Measurements from ENCODE around the gene EXOSC2. TPM values are rescaled to one million over a fixed set of nuclear protein-coding genes. Genes with fewer than 3 reads are reported as not detected.

The EXOSC2 gene
- total RNA-seq, 1 donor from 2014 or later: 23.0 TPM

DNA sequence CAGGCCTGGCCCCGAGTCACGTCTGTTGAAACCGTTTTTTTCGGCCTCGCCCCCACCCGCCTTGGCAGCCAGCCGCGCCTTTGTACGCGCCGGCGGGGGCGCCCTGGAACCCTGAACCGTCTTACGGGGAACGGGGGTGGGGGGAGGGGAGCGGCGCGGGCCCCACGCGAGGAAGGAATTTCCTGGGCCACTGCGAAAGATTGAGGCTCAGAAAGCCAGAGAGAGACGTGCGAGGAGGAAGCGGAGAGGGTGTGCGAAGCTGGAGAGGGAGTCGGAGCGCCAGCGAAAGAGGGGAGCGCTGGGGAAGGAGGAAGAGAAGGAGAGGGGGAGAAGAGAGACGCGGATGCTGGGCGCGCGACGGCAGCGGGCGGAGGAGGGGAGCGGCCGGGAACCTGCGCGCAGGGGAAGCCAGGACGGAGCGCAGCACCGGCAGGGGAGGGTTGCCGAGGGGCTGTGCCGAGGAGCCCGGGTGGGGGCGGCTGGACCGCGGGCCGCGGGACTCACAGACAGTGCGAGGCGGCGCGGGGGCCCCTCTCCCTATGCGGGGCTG, 33.8 kb upstream of the EXOSC2 start:
- ATAC-seq (no peak), DNase-seq (no peak)
- TF ChIP-seq, protein P1, sequence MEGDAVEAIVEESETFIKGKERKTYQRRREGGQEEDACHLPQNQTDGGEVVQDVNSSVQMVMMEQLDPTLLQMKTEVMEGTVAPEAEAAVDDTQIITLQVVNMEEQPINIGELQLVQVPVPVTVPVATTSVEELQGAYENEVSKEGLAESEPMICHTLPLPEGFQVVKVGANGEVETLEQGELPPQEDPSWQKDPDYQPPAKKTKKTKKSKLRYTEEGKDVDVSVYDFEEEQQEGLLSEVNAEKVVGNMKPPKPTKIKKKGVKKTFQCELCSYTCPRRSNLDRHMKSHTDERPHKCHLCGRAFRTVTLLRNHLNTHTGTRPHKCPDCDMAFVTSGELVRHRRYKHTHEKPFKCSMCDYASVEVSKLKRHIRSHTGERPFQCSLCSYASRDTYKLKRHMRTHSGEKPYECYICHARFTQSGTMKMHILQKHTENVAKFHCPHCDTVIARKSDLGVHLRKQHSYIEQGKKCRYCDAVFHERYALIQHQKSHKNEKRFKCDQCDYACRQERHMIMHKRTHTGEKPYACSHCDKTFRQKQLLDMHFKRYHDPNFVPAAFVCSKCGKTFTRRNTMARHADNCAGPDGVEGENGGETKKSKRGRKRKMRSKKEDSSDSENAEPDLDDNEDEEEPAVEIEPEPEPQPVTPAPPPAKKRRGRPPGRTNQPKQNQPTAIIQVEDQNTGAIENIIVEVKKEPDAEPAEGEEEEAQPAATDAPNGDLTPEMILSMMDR (IDR thresholded peaks at IDR 0.05): no peak
- no peak overlapping the region for H3K27ac ChIP-seq
- H3K9me3 ChIP-seq: no peaks in the 10 kb centered on the region
- H3K4me3 ChIP-seq: no peak overlapping the region
- intact Hi-C loops (cut with DNase I): no loop called here
- H3K4me1 ChIP-seq: peaks cover 42% of the 10 kb centered on the region
- peaks cover 94% of the 10 kb centered on the region for H3K27me3 ChIP-seq
- no peaks in the 10 kb centered on the region for H3K36me3 ChIP-seq

DNA sequence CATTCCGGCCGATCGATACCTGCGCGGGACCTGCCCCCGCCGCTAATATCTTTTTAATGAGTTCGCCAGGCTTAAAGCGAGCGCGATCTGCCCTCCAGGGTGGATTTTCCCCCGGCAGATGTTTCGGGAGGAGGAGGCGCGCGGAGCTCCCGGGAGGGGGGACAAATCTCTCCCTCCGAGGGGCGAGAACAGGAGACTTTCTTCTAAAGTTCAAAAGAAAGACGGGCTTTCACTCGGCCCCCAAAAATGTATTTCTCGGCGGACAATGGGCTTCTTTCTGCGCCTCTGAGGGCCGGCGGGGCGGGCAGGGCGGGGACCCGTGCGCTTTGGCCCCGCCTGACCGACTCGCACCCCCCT, 33.3 kb upstream of the EXOSC2 start:
- Histone ChIP-seq H3K4me1 (peaks cover 45% of the 10 kb centered on the region), H3K36me3 (no peaks in the 10 kb centered on the region), H3K9me3 (no peaks in the 10 kb centered on the region), H3K27ac (no peak overlapping the region), H3K4me3 (peak overlapping the region; percentile 39), H3K27me3 (peaks cover 99% of the 10 kb centered on the region)
- ATAC-seq: no peak
- intact Hi-C loops (cut with DNase I): no loop called here
- TF ChIP-seq, protein P1 (IDR thresholded peaks at IDR 0.05): no peak
- DNase-seq: no peak

DNA sequence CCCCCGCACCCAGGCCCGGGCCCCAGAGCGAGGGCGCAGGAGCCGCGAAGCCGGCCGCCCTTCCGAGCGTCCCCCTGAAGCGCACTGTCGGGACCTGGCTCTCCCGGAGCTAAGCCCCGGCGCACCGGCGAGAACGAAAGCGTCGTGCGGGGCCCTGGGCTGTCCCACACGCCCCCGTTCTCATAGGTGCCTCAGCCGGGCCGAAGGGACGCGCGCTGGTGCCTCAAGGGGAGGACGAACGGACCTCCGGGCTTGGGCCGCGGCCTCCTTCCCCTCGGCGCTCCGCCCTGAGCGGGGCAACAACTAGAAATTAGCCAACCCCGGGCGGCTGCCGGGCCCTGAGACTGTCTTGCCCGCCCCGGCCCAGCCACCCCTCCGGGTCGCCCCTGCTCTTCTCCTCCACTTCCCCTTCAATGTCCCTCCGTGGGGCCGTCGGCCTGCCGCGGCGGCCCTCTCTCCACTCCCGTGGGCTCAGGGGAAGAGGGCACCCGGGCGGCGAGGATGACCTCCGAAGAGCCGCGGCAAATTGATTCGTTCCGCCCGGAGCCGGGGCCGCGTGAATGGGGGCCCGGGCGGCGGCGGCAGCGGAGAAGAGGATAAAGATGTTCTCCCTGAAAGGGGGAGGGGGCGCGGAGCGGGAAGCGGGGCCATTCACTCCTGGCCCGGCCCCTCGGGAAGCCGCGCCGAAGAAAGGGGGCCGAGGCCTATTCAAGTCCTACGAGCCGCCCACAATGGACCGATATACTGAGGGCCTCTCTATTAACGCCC, 32.7 kb upstream of the EXOSC2 start:
- H3K4me3 ChIP-seq: peak overlapping the region; percentile 39
- DNase-seq (no peak), ATAC-seq (no peak)
- peaks cover 100% of the 10 kb centered on the region for H3K27me3 ChIP-seq
- TF ChIP-seq, protein P1 (IDR thresholded peaks at IDR 0.05): no peak
- no peaks in the 10 kb centered on the region for H3K36me3 ChIP-seq
- intact Hi-C loops (cut with DNase I): no loop called here
- no peaks in the 10 kb centered on the region for H3K9me3 ChIP-seq
- H3K4me1 ChIP-seq: peaks cover 50% of the 10 kb centered on the region
- no peak overlapping the region for H3K27ac ChIP-seq

DNA sequence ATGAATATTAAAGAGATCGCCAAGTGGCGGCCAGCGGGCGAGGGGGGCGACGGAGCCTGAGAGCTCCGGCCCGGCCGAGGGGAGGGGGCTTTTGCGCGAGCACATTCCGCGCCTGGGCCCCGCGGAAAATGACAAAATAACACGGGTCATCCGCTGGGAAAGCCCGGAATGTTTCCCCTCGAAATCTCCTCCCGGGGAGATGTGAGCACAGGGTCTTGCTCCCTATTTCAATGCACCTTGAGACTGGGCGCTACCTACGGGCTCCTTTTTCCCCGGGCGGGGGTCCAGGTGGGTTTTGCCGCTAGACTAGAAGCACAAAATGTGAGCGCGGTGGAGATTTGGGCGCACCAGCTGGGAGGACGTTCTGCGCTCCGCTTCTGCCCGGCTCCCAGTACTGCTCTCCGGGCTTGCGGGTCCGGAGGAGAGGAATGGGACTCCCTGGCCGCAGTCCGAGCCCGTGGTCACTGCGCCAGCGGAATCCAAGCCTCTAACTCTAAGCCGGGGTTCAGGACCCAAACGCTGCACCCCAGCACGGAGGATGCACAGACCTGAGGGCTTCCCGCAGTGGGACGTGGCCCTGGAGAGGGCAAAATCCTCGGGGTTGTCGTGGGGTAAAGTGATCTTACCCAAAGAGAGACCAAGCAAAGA, 32.0 kb upstream of the EXOSC2 start:
- intact Hi-C loops (cut with DNase I): no loop called here
- Histone ChIP-seq H3K9me3 (no peaks in the 10 kb centered on the region), H3K36me3 (no peaks in the 10 kb centered on the region), H3K27ac (no peak overlapping the region), H3K4me1 (peaks cover 52% of the 10 kb centered on the region), H3K4me3 (no peak overlapping the region), H3K27me3 (peaks cover 100% of the 10 kb centered on the region)
- TF ChIP-seq, protein P1 (IDR thresholded peaks at IDR 0.05): no peak
- no peak for DNase-seq
- no peak for ATAC-seq

DNA sequence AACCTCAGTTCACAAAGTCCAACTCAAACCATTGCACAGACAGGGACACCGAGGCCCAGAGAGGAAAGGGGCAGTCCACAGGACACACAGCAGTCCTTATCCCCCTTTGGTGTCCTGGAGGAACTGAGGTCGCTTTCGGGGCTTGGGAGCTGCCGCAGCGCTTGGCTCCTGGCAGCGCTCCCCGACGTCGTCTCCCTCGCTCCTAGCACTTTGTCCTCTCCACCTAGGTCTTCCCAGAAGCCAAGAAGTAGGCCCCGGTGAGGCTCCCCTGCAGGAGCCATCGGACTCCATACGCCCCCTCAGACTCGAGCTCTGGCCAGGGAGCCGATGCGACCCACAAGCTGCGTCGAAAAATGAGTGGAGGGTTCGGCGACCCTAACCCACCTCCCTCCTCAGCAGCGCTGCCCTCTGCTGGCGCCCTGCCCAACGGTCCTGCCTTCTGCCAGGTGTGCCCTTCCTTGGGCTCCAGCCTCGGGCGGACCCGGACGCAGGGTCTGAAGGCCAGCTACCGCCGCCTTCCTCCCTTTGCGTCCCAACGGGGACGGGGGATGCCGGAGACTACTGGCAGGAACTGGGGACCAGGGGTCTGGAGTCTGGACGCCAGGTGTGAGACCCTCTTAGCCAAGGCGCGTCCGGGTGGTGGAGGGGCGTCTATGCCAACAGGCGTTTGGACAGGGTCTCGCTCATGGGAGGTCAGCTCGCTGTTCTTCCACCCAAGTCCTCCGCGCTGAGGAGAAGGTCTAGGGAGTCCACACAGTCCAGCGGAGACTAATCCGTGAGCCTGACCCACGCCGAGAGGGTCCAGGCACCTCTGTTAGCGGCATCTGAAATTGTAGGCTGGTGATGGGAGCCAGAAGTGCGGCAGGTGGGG, 31.2 kb upstream of the EXOSC2 start:
- no peaks in the 10 kb centered on the region for H3K9me3 ChIP-seq
- TF ChIP-seq, protein P1 (IDR thresholded peaks at IDR 0.05): no peak
- H3K27ac ChIP-seq: no peak overlapping the region
- no peak overlapping the region for H3K4me3 ChIP-seq
- intact Hi-C loops (cut with DNase I): no loop called here
- H3K36me3 ChIP-seq: no peaks in the 10 kb centered on the region
- ATAC-seq (no peak), DNase-seq (no peak)
- H3K27me3 ChIP-seq: peaks cover 100% of the 10 kb centered on the region
- H3K4me1 ChIP-seq: peaks cover 52% of the 10 kb centered on the region
